GM18870 (cell line): ENCODE measurements around the gene RTP2.

Experiments
- ATAC-seq: cut with Tn5 transposase; IDR thresholded peaks from one replicate; pipeline ENCODE4 v1.9.1; 2021; ENCODE audit warnings: moderate library complexity; ENCODE audit not compliant: unreplicated experiment

The RTP2 gene, protein sequence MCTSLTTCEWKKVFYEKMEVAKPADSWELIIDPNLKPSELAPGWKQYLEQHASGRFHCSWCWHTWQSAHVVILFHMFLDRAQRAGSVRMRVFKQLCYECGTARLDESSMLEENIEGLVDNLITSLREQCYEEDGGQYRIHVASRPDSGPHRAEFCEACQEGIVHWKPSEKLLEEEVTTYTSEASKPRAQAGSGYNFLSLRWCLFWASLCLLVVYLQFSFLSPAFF

DNA sequence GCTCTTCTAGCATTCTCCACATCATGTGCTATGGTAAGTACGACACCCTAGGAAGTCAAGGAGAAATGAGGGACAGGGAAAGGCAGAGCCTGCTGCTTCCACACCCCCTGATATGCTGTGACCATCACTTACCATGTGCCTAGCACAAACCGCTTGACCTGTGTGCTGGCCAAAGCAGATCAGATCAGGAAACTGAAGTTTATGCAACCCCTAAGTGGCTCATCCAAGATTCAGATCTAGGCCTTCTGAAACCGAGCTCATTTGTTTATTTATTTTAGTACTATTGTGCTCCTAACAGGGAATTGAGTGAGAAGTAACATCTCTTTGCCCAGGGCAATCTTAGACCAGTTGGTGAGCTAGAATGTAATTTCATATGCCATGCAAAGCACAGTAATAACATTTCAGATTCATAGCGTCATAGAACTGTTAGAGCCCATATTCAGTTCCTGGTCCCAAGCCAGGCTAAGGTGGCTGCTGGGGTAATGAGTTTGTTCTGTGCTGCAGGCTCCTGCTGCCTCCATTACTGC is at the start of gene RTP2:
Gene RTP2, minus strand, starts transcription at position 51 of the 527 bp plus-strand sequence. CDS start 429 bp downstream, outside the sequence.
- ATAC-seq, result no peak

DNA sequence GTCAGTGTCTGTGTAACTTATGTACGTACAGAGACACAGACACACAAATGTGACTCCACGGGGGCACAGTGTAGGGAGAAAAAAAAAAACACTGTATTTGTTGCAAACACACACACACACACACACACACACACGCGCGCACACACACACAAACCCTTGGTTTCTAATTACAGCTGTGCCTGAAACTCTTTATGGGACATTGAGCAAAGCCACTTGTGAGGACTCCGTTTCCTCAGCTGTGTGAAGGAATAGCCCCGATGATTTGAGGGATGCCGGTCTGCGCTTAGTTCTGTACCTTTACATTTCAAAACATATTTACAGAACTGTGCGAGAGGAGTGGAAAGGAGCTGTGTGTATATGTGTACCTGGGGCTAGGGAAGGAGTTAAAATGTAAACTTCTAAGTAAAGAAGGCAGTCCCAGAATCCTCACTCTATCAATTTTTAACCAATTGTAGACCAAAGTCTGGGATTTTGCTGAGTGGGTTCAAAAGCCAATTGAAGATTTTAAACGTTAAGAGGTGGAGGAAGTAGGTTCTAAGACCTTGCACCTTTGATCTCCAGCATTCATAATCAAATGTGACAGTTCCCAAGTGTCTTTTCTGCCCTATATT is 48.3 kb upstream of the RTP2 start:
- ATAC-seq, result no peak

DNA sequence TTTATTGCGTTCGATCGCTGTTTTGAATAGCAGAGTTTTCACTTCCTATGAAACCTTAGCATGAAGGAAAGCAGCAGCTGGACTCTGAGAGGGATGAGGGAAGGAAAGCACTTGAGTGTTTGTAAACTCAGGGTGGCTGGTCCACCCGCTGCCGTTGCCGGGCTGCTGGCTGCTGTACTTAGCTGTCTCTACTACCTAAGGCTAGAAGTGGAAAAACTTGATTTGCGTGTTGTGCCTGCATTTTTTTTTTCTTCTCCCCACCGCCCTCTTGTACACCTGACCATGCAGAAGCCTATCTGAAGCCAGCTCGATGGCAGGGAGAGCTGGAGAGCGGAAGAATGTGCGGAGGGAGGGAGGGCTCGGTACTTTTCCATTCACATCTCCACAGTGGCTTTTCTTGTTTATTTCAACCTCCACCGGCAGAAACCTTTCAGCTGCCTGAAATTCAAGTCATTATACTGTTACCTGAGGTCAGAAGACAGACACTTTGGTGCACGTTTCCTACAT is 47.7 kb upstream of the RTP2 start:
- no peak for ATAC-seq

DNA sequence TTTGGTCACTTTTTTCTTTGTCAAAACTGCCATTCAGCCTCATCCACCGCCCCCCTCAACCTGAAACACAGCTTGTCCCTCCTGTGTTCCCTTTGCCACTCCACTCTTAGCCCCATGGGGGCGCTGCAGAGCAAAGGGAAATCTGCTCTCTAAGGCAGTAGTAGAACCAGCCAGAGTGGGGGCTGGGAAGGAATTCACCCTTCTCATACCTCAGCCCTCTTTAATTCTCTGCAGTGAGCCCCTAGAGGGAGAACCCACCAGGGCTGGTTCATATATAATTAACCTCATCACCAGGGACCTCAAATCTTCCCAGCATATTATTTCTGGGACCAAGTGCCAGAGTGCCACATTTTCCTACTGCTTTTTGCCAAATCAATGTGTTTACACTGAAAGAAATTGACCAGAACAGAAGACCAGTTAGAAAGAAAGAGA is 45.7 kb upstream of the RTP2 start:
- peak; percentile 37 for ATAC-seq

DNA sequence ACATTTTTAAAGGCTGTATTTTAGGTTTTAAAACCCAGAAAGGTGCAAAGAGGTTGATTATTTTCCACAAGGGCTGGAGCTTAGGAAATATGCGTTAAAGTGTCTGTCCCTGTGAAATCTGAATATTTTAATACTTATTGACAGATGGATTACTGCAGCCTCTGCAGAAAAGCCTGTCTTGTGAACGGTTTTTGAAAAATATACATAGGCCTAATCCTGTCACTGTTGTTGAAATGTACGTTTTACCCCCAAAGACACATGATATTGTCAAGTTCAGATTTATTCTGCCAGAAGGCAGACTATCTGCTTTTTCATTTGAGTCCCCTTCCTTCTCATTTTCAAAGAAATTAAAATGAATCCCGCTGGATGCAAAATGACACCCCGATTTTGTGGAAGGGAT is 45.1 kb upstream of the RTP2 start:
- ATAC-seq, result no peak

GRCh38 chr3:187746442-187747281 is 44.3 kb upstream of the RTP2 start:
- no peak for ATAC-seq

DNA sequence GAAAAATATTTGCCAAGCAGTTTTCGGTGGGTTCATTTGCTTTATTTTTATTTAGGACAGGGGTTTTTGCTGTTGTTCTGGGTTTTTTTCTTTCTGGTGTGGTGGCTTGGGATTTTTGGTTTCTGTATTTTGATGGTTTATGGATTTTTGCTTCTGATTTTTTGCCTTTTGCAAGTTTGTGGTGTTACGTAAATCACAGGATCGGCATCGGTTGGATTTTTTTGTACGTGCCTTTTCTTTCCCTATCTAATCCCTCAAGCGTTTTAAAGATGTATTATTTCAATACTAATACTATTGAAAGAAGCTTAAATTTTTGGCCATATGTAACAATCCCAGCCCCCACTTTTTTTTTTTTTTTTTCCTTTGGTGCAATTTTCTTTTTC is 43.7 kb upstream of the RTP2 start:
- no peak for ATAC-seq

DNA sequence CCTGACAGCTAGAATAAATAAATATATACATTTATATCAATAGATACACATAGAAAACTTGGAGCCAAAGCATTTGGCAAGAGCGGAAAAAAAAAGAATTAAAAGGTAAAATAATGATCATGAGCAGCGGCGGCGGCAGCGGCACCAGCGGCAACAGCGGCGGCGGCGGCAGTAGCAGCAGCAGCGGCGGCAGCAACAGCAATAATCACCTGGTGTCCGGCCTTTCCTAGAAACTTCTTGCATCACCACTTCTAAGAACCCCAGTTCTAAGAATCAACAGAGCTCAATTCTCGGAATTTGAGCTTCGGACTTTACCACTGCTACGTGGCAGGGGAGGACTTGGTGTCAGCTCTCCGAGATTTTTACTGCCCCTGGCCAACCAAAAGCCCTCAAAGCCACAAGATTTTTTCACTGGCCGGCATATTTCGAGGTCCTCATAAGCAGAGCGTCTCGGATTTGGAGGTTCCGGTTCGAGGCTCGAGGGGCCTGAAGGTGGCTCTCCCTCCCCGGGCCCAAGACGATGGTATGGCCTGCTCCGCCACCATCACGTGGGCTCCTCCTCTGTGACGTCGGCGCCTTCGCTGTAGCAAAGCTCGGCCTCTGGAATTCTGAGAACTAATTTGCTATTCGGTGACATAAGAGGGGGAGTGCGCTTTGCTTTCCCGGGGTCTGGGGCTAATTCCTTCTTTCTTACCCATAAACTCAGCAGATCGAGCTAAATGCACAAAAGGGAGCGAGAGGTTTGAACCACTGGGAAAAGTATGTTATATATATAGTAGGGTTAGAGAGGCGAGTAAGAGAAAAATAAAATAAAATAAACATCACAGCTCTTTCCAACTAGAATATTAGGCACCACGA is 43.1 kb upstream of the RTP2 start, which contains the start of gene BCL6:
Gene BCL6, minus strand, starts transcription at position 268 of the 858 bp plus-strand sequence. CDS start 11,775 bp downstream, outside the sequence.
- peak; percentile 74 for ATAC-seq

DNA sequence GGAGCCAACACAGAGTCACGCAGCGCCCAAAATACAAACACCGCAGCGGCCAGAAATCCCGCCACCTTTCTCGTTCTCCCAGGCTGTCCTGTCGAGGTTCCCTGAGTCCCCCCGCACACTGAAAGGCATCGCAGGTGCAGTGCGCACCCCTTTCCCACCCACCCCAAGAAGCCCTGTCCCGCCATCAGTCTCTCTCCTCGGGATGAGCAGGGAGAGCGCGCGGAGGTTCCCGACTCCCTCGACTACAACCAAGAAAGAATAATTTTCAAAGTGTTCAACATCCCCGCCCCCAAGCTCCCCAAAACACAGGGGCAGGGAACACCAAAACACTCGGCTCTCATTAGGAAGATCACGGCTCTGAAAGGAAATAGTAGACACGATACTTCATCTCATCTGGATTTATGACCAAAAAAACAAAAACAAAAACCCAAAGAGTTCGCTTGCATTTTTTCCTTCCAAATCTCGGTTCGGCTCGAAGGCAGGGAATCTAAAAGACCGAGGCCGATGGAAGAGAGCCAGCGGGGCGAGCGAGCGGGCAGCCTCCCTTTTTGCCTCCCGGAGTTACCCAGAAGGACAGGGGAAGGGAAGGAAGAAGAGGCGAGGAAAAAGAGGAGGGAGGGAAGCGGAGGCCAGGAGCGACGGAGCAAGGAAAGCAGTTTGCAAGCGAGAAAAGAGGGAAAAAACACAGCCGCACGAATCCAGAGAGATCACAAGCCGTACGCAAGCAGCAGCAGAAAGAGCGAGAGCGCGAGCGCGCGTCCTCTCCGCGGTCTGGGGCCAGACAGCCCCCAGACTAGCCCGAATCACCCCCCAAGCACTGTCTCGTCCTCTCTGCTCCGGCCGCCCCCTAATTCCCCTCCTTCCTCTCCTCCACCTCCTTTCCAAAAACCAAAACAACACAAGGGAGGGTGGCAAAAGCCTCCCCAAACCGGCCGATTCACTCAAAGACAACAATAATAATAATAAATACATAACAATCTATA is 42.1 kb upstream of the RTP2 start:
- no peak for ATAC-seq

GRCh38 chr3:187743195-187744141 is 41.1 kb upstream of the RTP2 start:
- ATAC-seq, result no peak

DNA sequence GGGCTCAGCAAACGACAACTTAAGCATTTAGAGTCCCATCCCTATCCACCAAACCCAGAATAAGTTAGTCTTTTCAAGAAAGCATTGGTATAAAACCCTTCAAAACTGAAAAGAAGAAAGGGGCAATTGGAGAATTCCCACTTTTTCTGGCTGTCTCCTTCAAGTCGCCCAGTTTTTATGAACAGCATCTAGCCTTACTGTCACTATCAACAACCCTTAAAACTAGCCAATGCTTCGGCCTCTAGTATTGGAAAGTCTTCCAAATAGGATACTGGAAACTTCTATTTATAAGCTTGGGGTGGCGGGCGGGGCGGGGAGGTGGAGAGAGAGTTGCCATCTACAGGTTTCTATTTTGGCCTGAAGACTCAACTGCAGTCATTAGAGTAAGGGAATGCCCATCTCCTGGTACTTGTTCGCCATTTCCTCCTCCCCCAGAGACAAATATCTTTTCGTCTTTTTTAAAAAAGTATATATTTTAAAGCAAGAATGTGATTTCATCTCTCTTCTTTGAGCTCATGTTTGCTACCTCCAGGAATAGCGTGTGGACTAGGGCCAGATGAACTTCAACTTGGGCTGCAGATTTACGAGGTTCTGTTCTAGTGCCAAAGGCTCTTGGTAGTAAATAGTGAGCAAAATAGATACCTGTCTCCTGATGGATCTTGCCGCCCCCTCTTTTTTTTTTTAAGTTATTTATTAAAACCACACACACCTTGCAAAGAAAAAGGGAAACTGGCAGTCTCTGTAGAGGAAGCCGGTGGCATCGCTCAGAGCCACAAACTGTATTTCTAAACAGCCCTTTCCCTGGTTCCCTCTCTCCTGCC is 40.2 kb upstream of the RTP2 start:
- ATAC-seq, result no peak

DNA sequence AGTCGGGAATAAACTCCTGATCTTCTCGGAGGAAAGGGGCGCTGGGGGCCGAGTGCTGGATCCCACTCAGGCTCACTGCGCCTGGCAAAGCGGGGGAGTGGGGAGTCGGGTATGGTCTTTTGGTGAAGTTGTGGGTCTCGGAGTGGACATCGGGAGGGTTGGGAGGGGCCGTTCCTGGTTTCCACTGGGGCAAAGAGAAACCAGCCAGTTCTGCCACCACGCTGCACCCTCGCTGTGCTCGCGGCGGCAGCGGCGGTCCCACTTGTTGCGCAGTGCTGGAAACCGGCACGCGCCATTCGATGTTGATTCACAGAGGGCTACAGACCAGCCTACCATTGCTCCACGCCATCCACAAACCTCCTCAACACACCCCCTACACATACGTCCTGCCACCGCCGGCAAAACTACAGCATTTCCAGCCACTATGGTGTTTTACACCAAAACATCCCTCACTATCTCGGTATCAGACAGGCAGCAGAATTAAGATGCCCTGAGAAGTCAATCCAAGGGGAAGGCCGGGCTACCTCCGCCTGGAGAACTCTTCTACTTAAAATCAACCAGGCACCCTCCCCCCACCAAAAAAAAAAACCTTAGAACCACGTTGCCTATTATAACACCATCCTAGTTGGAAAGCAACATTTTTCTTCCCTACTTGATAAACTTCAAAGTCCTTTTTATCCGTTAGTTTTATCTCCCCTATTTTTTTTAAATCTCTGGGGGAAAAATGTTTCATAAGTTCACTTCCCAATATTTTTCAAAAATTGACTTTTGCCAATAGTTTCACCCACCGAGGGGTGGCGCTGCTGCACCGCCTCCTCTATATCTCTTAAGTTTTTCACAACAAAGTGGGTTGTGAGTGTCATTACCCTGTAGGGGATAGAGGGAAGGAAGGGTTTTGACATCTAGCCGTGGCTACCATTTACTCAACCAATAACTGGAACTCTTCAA is 39.3 kb upstream of the RTP2 start:
- ATAC-seq, result no peak

DNA sequence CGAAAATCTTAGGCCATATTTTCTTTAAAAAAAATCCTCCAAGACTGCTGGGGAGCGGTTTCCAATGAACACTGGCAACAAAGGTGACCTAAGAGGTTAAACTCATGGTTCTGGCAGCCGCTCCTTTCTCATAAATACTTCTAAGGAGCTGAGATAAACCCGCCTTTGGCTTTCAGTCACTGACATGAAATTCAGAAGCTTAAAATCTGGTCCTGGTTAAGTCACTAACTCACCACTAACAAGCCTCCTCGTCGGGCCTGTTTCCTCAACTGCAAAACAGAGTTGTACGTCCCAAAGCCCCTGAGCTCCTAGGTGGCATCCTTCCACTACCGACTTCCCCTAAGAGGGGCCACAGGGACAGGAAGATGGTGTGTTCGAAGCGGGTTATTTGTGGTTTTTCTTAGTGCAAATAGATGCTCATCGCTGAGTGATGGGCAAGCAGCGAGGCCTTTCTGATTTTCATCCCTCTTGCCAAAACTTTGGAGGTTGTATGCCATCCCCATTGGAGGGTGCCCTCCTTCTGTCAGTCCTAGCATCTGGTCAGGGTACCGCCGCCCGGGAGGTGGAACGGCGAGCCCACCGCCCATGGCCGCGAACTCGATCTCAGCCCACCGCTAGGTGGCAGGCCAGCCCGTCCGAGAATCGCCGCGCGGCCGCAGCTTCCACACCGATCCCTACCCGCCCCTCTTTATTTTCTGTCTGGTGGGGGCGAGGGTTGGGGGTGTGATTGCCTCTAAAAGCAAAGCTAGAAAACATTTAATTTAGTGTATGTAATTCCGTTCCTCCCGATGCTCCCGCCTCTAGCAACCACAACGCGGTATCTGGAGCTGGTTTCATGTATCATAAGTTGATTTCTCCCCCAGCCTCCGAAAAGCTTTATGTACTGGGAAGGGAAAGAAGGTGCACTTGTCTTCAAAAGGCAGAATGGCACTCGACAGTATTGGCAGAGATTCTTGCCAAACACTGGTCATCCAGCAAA is 38.4 kb upstream of the RTP2 start:
- ATAC-seq, result no peak

DNA sequence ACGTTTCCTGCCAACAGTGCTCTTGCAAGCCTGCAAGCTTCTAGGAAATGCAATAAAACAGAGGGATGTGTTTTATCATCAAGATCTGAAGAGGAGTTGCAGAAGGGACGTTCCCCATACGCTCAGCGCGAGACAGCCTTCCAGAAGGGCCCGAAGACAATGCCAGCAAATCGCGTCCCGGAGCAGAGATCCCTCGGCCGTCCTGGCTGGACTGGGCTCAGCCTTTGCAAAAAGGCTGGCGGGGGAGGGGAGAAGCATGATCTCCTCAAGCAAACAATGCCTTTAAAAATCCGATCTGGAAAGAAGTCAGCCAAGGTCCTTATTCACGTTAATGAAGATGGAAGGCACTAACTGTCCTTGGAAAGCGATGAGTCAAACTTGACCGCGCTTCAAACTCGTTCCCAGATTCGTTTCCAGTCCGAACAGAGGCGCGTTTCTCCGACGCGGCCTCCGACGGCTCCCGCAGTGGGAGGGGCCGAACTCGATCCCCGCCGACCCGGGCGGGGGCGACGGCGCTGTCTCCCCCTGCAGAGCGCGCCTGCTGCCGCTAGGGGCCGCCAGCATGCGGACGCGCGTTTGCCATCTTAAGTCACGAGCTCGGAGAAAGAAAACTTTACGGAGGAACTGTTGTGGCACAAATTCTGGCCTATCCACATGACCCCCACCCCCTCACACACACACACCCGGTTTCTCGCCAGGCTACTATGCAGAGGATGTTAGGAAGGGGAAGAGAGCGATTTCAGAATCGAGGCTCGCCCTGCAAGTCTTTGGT is 37.4 kb upstream of the RTP2 start:
- ATAC-seq, result no peak
